ENCODE results near the gene ARHGAP10.

Gene ARHGAP10

GRCh38 chr4:147943159-147943638 lies 211.3 kb downstream of the ARHGAP10 start:
- no peak for TF ChIP-seq CTCF (IDR thresholded peaks at IDR 0.05)
- Histone ChIP-seq H3K27me3 (no peaks in the 10 kb centered on the region), H3K36me3 (no peaks in the 10 kb centered on the region), H3K4me3 (ENCODE audit: low read depth in 1 of 2, low read length in 1 of 2) (no peak overlapping the region), H3K9me3 (no peaks in the 10 kb centered on the region), H3K4me1 (ENCODE audit: control insufficient read depth in 1 of 2, insufficient read depth in 1 of 2, low read depth in 1 of 2, low read length in 1 of 2) (no peaks in the 10 kb centered on the region), H3K27ac (no peak overlapping the region)

DNA sequence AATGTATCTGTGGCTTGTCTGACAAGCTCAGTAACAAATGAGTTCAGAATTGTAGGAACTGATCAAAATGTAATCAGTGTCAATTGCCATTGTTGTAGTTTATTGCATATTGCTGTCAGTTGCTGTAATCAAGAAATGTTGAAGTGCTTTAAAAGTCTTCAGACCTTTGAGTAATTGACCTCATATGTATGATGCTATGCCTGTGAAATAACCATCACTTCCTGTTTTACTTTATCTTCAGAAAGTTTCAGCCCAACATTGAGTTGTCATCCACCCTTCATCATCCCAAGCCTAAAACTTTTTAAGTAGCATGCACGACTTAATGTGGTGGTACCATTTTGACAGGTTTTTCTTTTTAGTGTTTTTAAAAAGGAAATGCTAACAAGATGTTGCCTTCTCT lies 212.4 kb downstream of the ARHGAP10 start:
- Histone ChIP-seq H3K27me3 (no peaks in the 10 kb centered on the region), H3K4me3 (ENCODE audit: low read depth in 1 of 2, low read length in 1 of 2) (no peak overlapping the region), H3K27ac (no peak overlapping the region), H3K36me3 (no peaks in the 10 kb centered on the region), H3K9me3 (no peaks in the 10 kb centered on the region), H3K4me1 (ENCODE audit: control insufficient read depth in 1 of 2, insufficient read depth in 1 of 2, low read depth in 1 of 2, low read length in 1 of 2) (no peaks in the 10 kb centered on the region)
- no peak for TF ChIP-seq CTCF (IDR thresholded peaks at IDR 0.05)

DNA sequence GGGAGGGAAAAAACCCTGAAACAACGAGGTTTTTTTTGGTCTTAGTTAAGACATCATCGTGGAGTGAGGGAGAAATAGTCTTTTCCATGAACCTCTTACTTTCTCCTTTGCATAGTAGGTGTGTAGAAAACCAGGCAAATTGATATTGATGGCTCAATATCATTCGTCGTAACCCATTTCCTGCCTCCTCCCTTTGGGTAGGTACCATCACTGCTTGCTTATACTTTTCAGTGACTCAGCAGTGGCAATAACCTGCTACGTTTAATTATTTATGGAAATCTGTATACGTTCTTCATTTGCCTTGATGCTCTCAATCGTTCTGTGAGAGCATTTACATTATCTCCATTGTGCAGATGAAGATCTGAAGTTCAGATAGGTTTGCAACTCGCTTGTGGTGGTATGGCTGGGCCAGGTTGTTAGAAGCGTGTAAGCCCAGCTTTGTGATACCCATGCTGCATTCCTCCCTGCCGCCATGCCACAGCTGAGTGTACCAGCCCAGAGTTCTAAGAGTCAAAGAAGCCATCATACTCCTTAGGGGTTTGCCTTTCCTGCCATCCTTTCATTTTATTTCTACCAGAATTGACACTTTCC lies 212.9 kb downstream of the ARHGAP10 start:
- Histone ChIP-seq H3K4me1 (ENCODE audit: control insufficient read depth in 1 of 2, insufficient read depth in 1 of 2, low read depth in 1 of 2, low read length in 1 of 2) (no peaks in the 10 kb centered on the region), H3K27ac (no peak overlapping the region), H3K36me3 (no peaks in the 10 kb centered on the region), H3K27me3 (no peaks in the 10 kb centered on the region), H3K9me3 (no peaks in the 10 kb centered on the region), H3K4me3 (ENCODE audit: low read depth in 1 of 2, low read length in 1 of 2) (no peak overlapping the region)
- TF ChIP-seq CTCF (IDR thresholded peaks at IDR 0.05), result no peak

GRCh38 chr4:147948336-147948735 lies 216.4 kb downstream of the ARHGAP10 start:
- Histone ChIP-seq H3K27ac (no peak overlapping the region), H3K9me3 (no peaks in the 10 kb centered on the region), H3K27me3 (no peaks in the 10 kb centered on the region), H3K4me3 (ENCODE audit: low read depth in 1 of 2, low read length in 1 of 2) (no peak overlapping the region), H3K4me1 (ENCODE audit: control insufficient read depth in 1 of 2, insufficient read depth in 1 of 2, low read depth in 1 of 2, low read length in 1 of 2) (no peaks in the 10 kb centered on the region), H3K36me3 (no peaks in the 10 kb centered on the region)
- TF ChIP-seq CTCF (IDR thresholded peaks at IDR 0.05), result no peak

DNA sequence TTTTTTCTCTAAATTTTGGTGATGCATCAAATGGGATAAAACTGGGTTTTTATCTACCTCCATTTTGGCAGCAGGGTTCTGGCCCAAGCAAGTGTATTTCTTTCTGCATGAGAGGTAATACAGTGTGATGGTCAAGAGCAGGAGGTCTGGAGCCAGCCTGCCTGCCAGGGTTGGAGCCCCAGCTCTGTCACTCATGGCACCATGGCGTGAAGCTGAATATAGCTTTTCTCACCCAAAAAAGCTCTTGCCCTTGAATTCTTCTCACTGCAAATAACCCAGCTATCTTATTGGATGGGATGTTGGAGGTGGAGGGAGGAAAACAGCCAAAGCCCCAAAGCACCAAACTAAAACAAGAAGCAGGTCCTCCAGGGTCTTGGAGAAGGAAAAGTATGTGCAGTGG lies 218.4 kb downstream of the ARHGAP10 start:
- Histone ChIP-seq H3K27ac (no peak overlapping the region), H3K4me1 (ENCODE audit: control insufficient read depth in 1 of 2, insufficient read depth in 1 of 2, low read depth in 1 of 2, low read length in 1 of 2) (no peaks in the 10 kb centered on the region), H3K27me3 (no peaks in the 10 kb centered on the region), H3K9me3 (no peaks in the 10 kb centered on the region), H3K36me3 (no peaks in the 10 kb centered on the region), H3K4me3 (ENCODE audit: low read depth in 1 of 2, low read length in 1 of 2) (no peak overlapping the region)
- TF ChIP-seq CTCF (IDR thresholded peaks at IDR 0.05), result no peak

Measured in neutrophil (primary cell).